Memory B cell (primary cell): ENCODE data around the gene ARID4B.
"Not testable (repeated sequence)": the region's sequence is repeated elsewhere in the genome, so short reads cannot be mapped to it uniquely, and the experiment has no call there.

Source experiments
- ATAC-seq: fragments of 150-1000 bp; cut with Tn5 transposase; 2 replicates; pipeline ENCODE4 v1.10.0; 2021; ENCODE audit warnings: low read depth, mild to moderate bottlenecking, moderate library complexity
- DNase-seq, 2 donors: peaks; one replicate each; pipeline ENCODE4 v3.0.0; 2022; ENCODE audit warnings: low spot score in 2 of 2
- H3K27ac Mint-ChIP-seq: one replicate; pipeline ENCODE4 v1.8.0; 2022; ENCODE audit warnings: mild to moderate bottlenecking, moderate library complexity, mixed read lengths
- H3K27me3 Mint-ChIP-seq: one replicate; pipeline ENCODE4 v1.8.0; 2022; ENCODE audit warnings: mixed read lengths
- H3K36me3 Mint-ChIP-seq: one replicate; pipeline ENCODE4 v1.8.0; 2022; ENCODE audit warnings: mild to moderate bottlenecking, mixed read lengths
- H3K4me1 Mint-ChIP-seq: one replicate; pipeline ENCODE4 v1.8.0; 2022; ENCODE audit warnings: mixed read lengths
- H3K4me3 Mint-ChIP-seq: one replicate; pipeline ENCODE4 v1.8.0; 2022; ENCODE audit warnings: mild to moderate bottlenecking, moderate library complexity, mixed read lengths
- H3K9me3 Mint-ChIP-seq: one replicate; pipeline ENCODE4 v1.8.0; 2022; ENCODE audit warnings: mixed read lengths

ARID4B gene

GRCh38 chr1:235261243-235261642 is 66.7 kb downstream of the ARID4B start:
- no peaks in the 10 kb centered on the region for H3K27me3 Mint-ChIP-seq
- H3K4me3 Mint-ChIP-seq = no peak overlapping the region
- H3K4me1 Mint-ChIP-seq = peaks cover 26% of the 10 kb centered on the region
- no peaks in the 10 kb centered on the region for H3K9me3 Mint-ChIP-seq
- H3K27ac Mint-ChIP-seq = peak overlapping the region; percentile 60
- no peaks in the 10 kb centered on the region for H3K36me3 Mint-ChIP-seq
- DNase-seq (no peak), ATAC-seq (no peak)

- ATAC-seq (peak; percentile 86), DNase-seq (no peak)
- Mint-ChIP-seq H3K4me1 (peaks cover 18% of the 10 kb centered on the region), H3K4me3 (peak overlapping the region; percentile 21), H3K36me3 (no peaks in the 10 kb centered on the region), H3K27ac (peak overlapping the region; percentile 67), H3K9me3 (no peaks in the 10 kb centered on the region), H3K27me3 (no peaks in the 10 kb centered on the region)
Measured at GRCh38 chr1:235259133-235259778, 68.7 kb downstream of the ARID4B start.

GRCh38 chr1:235258068-235258467 is 69.9 kb downstream of the ARID4B start:
- not testable (repeated sequence) for H3K36me3 Mint-ChIP-seq, DNase-seq, H3K27me3 Mint-ChIP-seq, ATAC-seq, H3K9me3 Mint-ChIP-seq, H3K4me3 Mint-ChIP-seq
- Mint-ChIP-seq H3K27ac (peak overlapping the region; percentile 69), H3K4me1 (peaks cover 16% of the 10 kb centered on the region)

- Mint-ChIP-seq H3K4me3 (no peak overlapping the region), H3K36me3 (peaks cover 5% of the 10 kb centered on the region), H3K4me1 (peaks cover 12% of the 10 kb centered on the region), H3K27ac (peak overlapping the region; percentile 6), H3K9me3 (no peaks in the 10 kb centered on the region), H3K27me3 (no peaks in the 10 kb centered on the region)
- DNase-seq (no peak), ATAC-seq (no peak)
Measured at GRCh38 chr1:235254721-235255120, 73.3 kb downstream of the ARID4B start.

DNA sequence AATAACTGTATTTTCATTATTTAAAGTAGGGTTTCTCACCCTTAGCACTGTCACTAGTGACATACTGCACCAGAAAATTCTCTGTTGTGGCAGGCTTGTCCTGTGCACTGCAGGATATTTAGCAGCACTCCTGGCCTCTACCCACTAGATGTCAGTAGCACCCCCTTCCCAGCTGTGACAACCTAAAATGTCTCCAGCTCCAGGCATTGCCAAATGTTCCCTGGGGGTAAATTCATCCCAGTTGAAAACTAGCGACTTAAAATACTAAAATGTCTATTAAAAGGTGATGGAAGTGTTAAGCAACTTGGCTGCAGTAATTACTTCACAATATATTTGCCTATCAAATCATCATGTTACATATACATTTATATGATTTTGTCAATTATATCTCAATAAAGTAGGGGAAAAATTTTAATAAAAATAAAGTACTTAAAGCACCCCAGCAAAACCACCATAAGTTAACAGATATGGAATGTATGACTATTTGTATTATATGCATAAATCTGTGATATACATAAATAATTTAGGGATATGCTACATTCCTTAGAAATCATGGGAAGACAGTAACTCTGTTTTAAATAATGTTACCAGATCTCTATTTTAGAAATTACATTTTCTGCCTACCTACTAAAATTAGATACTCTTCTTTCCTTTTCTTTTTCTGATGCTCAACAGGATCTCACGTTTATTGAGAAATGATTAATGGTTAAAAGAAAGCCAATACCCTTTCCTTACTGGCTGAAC is 74.6 kb downstream of the ARID4B start:
- Mint-ChIP-seq H3K4me3 (no peak overlapping the region), H3K9me3 (no peaks in the 10 kb centered on the region), H3K4me1 (peaks cover 6% of the 10 kb centered on the region), H3K27ac (peak overlapping the region; percentile 6), H3K36me3 (peaks cover 5% of the 10 kb centered on the region), H3K27me3 (no peaks in the 10 kb centered on the region)
- DNase-seq (peak; percentile 53 to 63), ATAC-seq (peak; percentile 96)

GRCh38 chr1:235250430-235250829 is 77.5 kb downstream of the ARID4B start:
- Mint-ChIP-seq H3K4me3 (no peak overlapping the region), H3K27me3 (no peaks in the 10 kb centered on the region), H3K9me3 (no peaks in the 10 kb centered on the region), H3K36me3 (peaks cover 10% of the 10 kb centered on the region), H3K27ac (no peak overlapping the region), H3K4me1 (peaks cover 7% of the 10 kb centered on the region)
- DNase-seq = no peak
- ATAC-seq = no peak

DNA sequence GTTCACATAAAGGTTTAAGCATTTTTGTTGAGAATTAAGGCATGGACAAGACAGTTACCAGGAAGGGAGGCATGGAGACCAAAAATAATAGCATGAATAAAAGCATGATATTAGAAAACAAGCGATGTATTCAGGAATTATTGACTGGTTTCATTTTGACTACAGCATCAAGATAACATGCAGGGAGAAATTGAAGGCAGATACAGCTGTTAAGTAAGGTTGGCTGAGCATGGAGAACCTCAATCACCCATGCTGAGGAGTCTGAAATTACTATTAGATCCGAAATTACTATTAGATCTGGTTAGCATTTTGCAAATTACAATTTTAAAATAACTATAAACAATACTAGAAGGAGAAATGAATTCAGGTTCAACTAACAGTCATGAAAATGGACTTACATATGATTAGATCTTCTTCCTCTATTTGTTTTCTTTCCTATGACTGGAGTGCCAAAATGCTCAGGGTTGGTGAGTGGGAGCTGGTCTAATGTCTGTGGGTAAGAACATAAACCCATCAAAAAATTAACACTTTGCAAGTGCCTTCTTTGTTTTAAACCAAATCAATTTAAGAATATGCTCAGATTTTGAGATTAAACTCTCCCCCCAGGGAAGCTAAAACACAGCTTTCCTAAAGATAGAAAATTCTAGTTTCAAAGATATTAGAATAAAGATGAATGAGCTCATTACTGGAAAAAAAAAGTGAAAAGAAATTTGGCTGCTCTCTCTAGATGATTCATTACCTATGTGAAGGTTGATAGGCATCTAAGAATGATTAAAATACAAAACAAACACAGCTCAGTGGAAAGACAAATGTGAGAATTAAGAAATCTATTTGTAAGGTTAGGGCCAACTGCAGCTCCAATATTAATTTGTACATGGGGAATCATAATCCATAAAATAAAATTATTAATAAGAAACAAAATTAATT is 81.7 kb downstream of the ARID4B start:
- Mint-ChIP-seq H3K9me3 (no peaks in the 10 kb centered on the region), H3K4me3 (no peak overlapping the region), H3K27me3 (no peaks in the 10 kb centered on the region), H3K36me3 (peaks cover 14% of the 10 kb centered on the region), H3K4me1 (peaks cover 7% of the 10 kb centered on the region), H3K27ac (no peak overlapping the region)
- DNase-seq = no peak
- ATAC-seq = no peak

DNA sequence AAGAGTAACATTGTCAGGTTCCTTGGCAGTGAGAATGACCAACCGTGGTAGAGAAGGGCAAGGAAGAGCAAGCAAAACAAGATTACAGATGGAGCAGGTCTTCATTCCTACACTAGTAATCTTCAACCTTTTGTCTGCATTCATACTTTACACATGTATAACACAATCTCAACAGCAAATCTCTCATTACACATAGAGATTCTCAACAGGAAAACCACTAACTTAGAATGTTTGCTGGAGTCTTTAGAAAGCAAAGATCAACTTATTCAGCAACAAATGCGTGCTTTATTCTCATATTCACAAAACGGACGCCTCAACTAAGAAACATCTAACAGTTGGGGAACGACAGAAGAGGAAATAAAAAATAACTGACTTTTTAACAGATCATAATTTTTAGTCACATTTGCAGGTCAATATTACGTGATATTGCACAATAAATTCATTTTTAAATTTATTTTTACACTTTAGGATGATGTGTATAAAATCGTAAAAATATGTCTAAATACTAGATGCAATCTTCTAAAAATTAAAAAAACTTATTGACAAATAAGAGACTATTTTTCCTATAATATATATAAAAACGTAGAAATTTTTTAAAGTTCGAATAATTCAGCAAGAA is 82.9 kb downstream of the ARID4B start:
- H3K9me3 Mint-ChIP-seq = no peaks in the 10 kb centered on the region
- ATAC-seq = no peak
- no peak overlapping the region for H3K27ac Mint-ChIP-seq
- no peak for DNase-seq
- no peaks in the 10 kb centered on the region for H3K27me3 Mint-ChIP-seq
- peaks cover 14% of the 10 kb centered on the region for H3K36me3 Mint-ChIP-seq
- H3K4me3 Mint-ChIP-seq = no peak overlapping the region
- peaks cover 9% of the 10 kb centered on the region for H3K4me1 Mint-ChIP-seq

- peaks cover 9% of the 10 kb centered on the region for H3K4me1 Mint-ChIP-seq
- peaks cover 24% of the 10 kb centered on the region for H3K36me3 Mint-ChIP-seq
- H3K9me3 Mint-ChIP-seq = no peaks in the 10 kb centered on the region
- H3K4me3 Mint-ChIP-seq = no peak overlapping the region
- peak overlapping the region; percentile 41 for H3K27ac Mint-ChIP-seq
- no peaks in the 10 kb centered on the region for H3K27me3 Mint-ChIP-seq
- DNase-seq = no peak
- ATAC-seq = no peak
Measured at GRCh38 chr1:235240960-235241359, 87.0 kb downstream of the ARID4B start.

GRCh38 chr1:235239851-235240250 is 88.1 kb downstream of the ARID4B start:
- ATAC-seq (no peak), DNase-seq (no peak)
- H3K27ac Mint-ChIP-seq = no peak overlapping the region
- no peaks in the 10 kb centered on the region for H3K9me3 Mint-ChIP-seq
- H3K4me3 Mint-ChIP-seq = no peak overlapping the region
- no peaks in the 10 kb centered on the region for H3K27me3 Mint-ChIP-seq
- peaks cover 5% of the 10 kb centered on the region for H3K4me1 Mint-ChIP-seq
- H3K36me3 Mint-ChIP-seq = peaks cover 21% of the 10 kb centered on the region

- Mint-ChIP-seq H3K9me3 (no peaks in the 10 kb centered on the region), H3K27me3 (no peaks in the 10 kb centered on the region), H3K4me1 (peaks cover 5% of the 10 kb centered on the region), H3K27ac (no peak overlapping the region), H3K36me3 (peaks cover 16% of the 10 kb centered on the region), H3K4me3 (no peak overlapping the region)
- no peak for ATAC-seq
- no peak for DNase-seq
Measured at GRCh38 chr1:235238558-235238957, 89.4 kb downstream of the ARID4B start.

- Mint-ChIP-seq H3K36me3 (peaks cover 25% of the 10 kb centered on the region), H3K4me1 (peaks cover 3% of the 10 kb centered on the region), H3K27me3 (no peaks in the 10 kb centered on the region), H3K27ac (no peak overlapping the region), H3K4me3 (no peak overlapping the region), H3K9me3 (no peaks in the 10 kb centered on the region)
- no peak for ATAC-seq
- no peak for DNase-seq
Measured at GRCh38 chr1:235236128-235236527, 91.9 kb downstream of the ARID4B start.

DNA sequence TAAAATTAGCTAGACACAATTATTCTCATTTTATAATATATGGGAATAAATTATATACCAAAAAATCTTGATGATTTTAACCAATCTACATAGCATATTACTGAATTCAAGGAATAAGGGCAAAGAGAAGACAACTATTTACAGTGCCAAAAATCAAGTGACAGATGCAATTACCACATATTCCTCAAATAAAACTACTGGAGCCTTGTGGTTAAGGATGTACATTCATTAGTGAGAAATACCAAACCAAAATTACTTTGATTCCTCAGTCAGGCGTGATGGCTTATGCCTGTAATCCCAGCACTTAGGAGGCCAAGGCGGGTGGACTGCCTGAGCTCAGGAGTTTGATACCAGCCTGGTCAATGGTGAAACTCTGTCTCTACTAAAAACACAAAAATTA is 98.1 kb downstream of the ARID4B start:
- ATAC-seq = no peak
- H3K27ac Mint-ChIP-seq = no peak overlapping the region
- peaks cover 21% of the 10 kb centered on the region for H3K36me3 Mint-ChIP-seq
- H3K4me1 Mint-ChIP-seq = no peaks in the 10 kb centered on the region
- no peak overlapping the region for H3K4me3 Mint-ChIP-seq
- H3K9me3 Mint-ChIP-seq = no peaks in the 10 kb centered on the region
- DNase-seq = no peak
- H3K27me3 Mint-ChIP-seq = no peaks in the 10 kb centered on the region

DNA sequence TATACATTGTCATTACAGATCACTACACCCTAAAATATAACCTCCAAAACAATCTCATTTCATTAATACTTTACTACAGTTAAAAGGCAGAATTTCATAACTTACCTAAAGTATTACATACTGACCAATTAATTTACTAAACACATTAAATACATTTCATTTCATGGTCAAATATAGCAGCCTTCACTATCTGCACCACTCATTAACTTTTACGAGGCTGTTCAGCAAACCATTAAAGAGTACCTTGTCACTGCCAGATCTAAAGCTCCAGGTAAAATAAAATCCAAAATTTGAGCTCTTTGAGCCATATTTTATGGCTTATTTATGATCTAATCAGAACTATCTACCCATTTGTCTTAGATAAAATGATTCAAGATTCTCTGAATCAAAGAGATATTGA is 100.6 kb downstream of the ARID4B start:
- H3K9me3 Mint-ChIP-seq = no peaks in the 10 kb centered on the region
- no peaks in the 10 kb centered on the region for H3K27me3 Mint-ChIP-seq
- peak overlapping the region; percentile 0 for H3K27ac Mint-ChIP-seq
- no peaks in the 10 kb centered on the region for H3K4me1 Mint-ChIP-seq
- no peak overlapping the region for H3K4me3 Mint-ChIP-seq
- ATAC-seq = no peak
- no peak for DNase-seq
- peaks cover 15% of the 10 kb centered on the region for H3K36me3 Mint-ChIP-seq
